ENCODE data around the gene ACTG1. TPM values are rescaled to one million over a fixed set of nuclear protein-coding genes. Genes with fewer than 3 reads are reported as not detected.

ACTG1 gene
- total RNA-seq (2022; extraction: Qiagen RNA extraction; ENCODE audit: low read depth), result 4,800 to 5,938 TPM (median 5,251 TPM) in 5 replicates

GRCh38 chr17:81512562-81513371, at the start of gene ACTG1:
ACTG1 (minus strand) TSS chr17:81512799; CDS start chr17:81512354, 445 bp downstream.

GRCh38 chr17:81552244-81553017, 39.8 kb upstream of the ACTG1 start, which contains the start of gene FAAP100:
FAAP100 (minus strand) TSS chr17:81552353; CDS start chr17:81552330, 23 bp downstream.

GRCh38 chr17:81527591-81528383, 15.2 kb upstream of the ACTG1 start, which contains the start of gene FSCN2:
FSCN2 (plus strand) TSS chr17:81528377; CDS start chr17:81528532, 155 bp downstream.

Other genes with a start within 250 kb of the ACTG1 start
- gene SLC38A10, start 217.5 kb downstream of the ACTG1 start, total RNA-seq (2022; extraction: Qiagen RNA extraction; ENCODE audit: low read depth), result 51.0 to 78.9 TPM (median 71.8 TPM) in 5 replicates
- 7.0 to 10.2 TPM (median 9.2 TPM) in 5 replicates for gene BAHCC1, start 117.3 kb downstream of the ACTG1 start, total RNA-seq (2022; extraction: Qiagen RNA extraction; ENCODE audit: low read depth)
- gene FSCN2, start 15.6 kb upstream of the ACTG1 start, total RNA-seq (2022; extraction: Qiagen RNA extraction; ENCODE audit: low read depth), result 0.71 to 1.4 TPM (median 0.79 TPM) in 5 replicates
- gene FAAP100, start 39.6 kb upstream of the ACTG1 start, total RNA-seq (2022; extraction: Qiagen RNA extraction; ENCODE audit: low read depth), result 19.0 to 27.6 TPM (median 25.8 TPM) in 5 replicates
- 86.1 to 108 TPM (median 97.3 TPM) in 5 replicates for gene NPLOC4, start 124.3 kb upstream of the ACTG1 start, total RNA-seq (2022; extraction: Qiagen RNA extraction; ENCODE audit: low read depth)
- gene TSPAN10, start 124.4 kb upstream of the ACTG1 start, total RNA-seq (2022; extraction: Qiagen RNA extraction; ENCODE audit: low read depth), result 4.2 to 5.9 TPM (median 4.7 TPM) in 5 replicates
- 1.6 to 3.1 TPM (median 2.3 TPM) in 5 replicates for gene PDE6G, start 143.7 kb upstream of the ACTG1 start, total RNA-seq (2022; extraction: Qiagen RNA extraction; ENCODE audit: low read depth)
- 37.5 to 61.3 TPM (median 57.4 TPM) in 5 replicates for gene OXLD1, start 153.8 kb upstream of the ACTG1 start, total RNA-seq (2022; extraction: Qiagen RNA extraction; ENCODE audit: low read depth)
- gene CCDC137, start 153.9 kb upstream of the ACTG1 start, total RNA-seq (2022; extraction: Qiagen RNA extraction; ENCODE audit: low read depth), result 58.3 to 75.7 TPM (median 65.0 TPM) in 5 replicates
- 47.7 to 57.9 TPM (median 50.2 TPM) in 5 replicates for gene ARL16, start 171.0 kb upstream of the ACTG1 start, total RNA-seq (2022; extraction: Qiagen RNA extraction; ENCODE audit: low read depth)
- 138 to 202 TPM (median 194 TPM) in 5 replicates for gene HGS, start 171.2 kb upstream of the ACTG1 start, total RNA-seq (2022; extraction: Qiagen RNA extraction; ENCODE audit: low read depth)
- gene MRPL12, start 190.6 kb upstream of the ACTG1 start, total RNA-seq (2022; extraction: Qiagen RNA extraction; ENCODE audit: low read depth), result 243 to 327 TPM (median 298 TPM) in 5 replicates
- 29.3 to 45.2 TPM (median 44.6 TPM) in 5 replicates for gene SLC25A10, start 199.5 kb upstream of the ACTG1 start, total RNA-seq (2022; extraction: Qiagen RNA extraction; ENCODE audit: low read depth)

Measured in A549 treated with GW870086 at 1 μM for 4 hours (cell line).